ENCODE measurements around the gene ADRM1.

ADRM1 gene

GRCh38 chr20:62272200-62272599, 30.6 kb upstream of the ADRM1 start:
- Mint-ChIP-seq H3K27me3 (no peaks in the 10 kb centered on the region), H3K4me3 (no peak overlapping the region), H3K27ac (peak overlapping the region in 1 of 2 donors; percentile 74), H3K9me3 (no peaks in the 10 kb centered on the region), H3K4me1 (no peaks in the 10 kb centered on the region)
- DNase-seq = no peak
- no peak for ATAC-seq

- no peak for DNase-seq
- Mint-ChIP-seq H3K4me1 (no peaks in the 10 kb centered on the region), H3K27me3 (no peaks in the 10 kb centered on the region), H3K9me3 (no peaks in the 10 kb centered on the region), H3K4me3 (no peak overlapping the region), H3K27ac (no peak overlapping the region)
- no peak for ATAC-seq
These were observed 29.4 kb upstream of the ADRM1 start for GRCh38 chr20:62273416-62273815.

GRCh38 chr20:62274332-62274950, 28.4 kb upstream of the ADRM1 start:
- H3K4me1 Mint-ChIP-seq = no peaks in the 10 kb centered on the region
- DNase-seq (no peak), ATAC-seq (no peak)
- no peak overlapping the region for H3K4me3 Mint-ChIP-seq
- no peaks in the 10 kb centered on the region for H3K27me3 Mint-ChIP-seq
- no peaks in the 10 kb centered on the region for H3K9me3 Mint-ChIP-seq
- peak overlapping the region in 1 of 2 donors; percentile 63 for H3K27ac Mint-ChIP-seq

- Mint-ChIP-seq H3K9me3 (no peaks in the 10 kb centered on the region), H3K4me3 (no peak overlapping the region), H3K4me1 (no peaks in the 10 kb centered on the region), H3K27me3 (no peaks in the 10 kb centered on the region), H3K27ac (no peak overlapping the region)
- DNase-seq (no peak), ATAC-seq (no peak)
These were observed 27.6 kb upstream of the ADRM1 start for GRCh38 chr20:62275219-62275618.

GRCh38 chr20:62276439-62276838, 26.4 kb upstream of the ADRM1 start:
- Mint-ChIP-seq H3K4me3 (no peak overlapping the region), H3K27ac (no peak overlapping the region), H3K4me1 (no peaks in the 10 kb centered on the region), H3K27me3 (no peaks in the 10 kb centered on the region), H3K9me3 (no peaks in the 10 kb centered on the region)
- DNase-seq (no peak), ATAC-seq (no peak)

- ATAC-seq (no peak), DNase-seq (no peak)
- no peaks in the 10 kb centered on the region for H3K27me3 Mint-ChIP-seq
- H3K9me3 Mint-ChIP-seq = no peaks in the 10 kb centered on the region
- H3K4me3 Mint-ChIP-seq = no peak overlapping the region
- H3K27ac Mint-ChIP-seq = no peak overlapping the region
- no peaks in the 10 kb centered on the region for H3K4me1 Mint-ChIP-seq
These were observed 25.5 kb upstream of the ADRM1 start for GRCh38 chr20:62277253-62277652.

- H3K4me3 Mint-ChIP-seq = no peak overlapping the region
- DNase-seq (no peak), ATAC-seq (no peak)
- no peaks in the 10 kb centered on the region for H3K4me1 Mint-ChIP-seq
- H3K9me3 Mint-ChIP-seq = no peaks in the 10 kb centered on the region
- no peak overlapping the region for H3K27ac Mint-ChIP-seq
- no peaks in the 10 kb centered on the region for H3K27me3 Mint-ChIP-seq
These were observed 22.5 kb upstream of the ADRM1 start for GRCh38 chr20:62280303-62280702.

- Mint-ChIP-seq H3K4me1 (no peaks in the 10 kb centered on the region), H3K9me3 (no peaks in the 10 kb centered on the region), H3K27me3 (no peaks in the 10 kb centered on the region), H3K27ac (peak overlapping the region in 1 of 2 donors; percentile 48), H3K4me3 (no peak overlapping the region)
- DNase-seq = no peak
- no peak for ATAC-seq
These were observed 21.4 kb upstream of the ADRM1 start for GRCh38 chr20:62281161-62281933.

- H3K27me3 Mint-ChIP-seq = no peaks in the 10 kb centered on the region
- no peak for ATAC-seq
- DNase-seq = no peak
- no peaks in the 10 kb centered on the region for H3K9me3 Mint-ChIP-seq
- no peak overlapping the region for H3K27ac Mint-ChIP-seq
- H3K4me3 Mint-ChIP-seq = no peak overlapping the region
- H3K4me1 Mint-ChIP-seq = no peaks in the 10 kb centered on the region
These were observed 20.7 kb upstream of the ADRM1 start for GRCh38 chr20:62282103-62282502.

GRCh38 chr20:62282877-62283503, 19.8 kb upstream of the ADRM1 start:
- no peak overlapping the region for H3K27ac Mint-ChIP-seq
- H3K4me1 Mint-ChIP-seq = no peaks in the 10 kb centered on the region
- H3K9me3 Mint-ChIP-seq = no peaks in the 10 kb centered on the region
- DNase-seq (no peak), ATAC-seq (no peak)
- H3K27me3 Mint-ChIP-seq = no peaks in the 10 kb centered on the region
- no peak overlapping the region for H3K4me3 Mint-ChIP-seq

GRCh38 chr20:62284448-62284847, 18.3 kb upstream of the ADRM1 start:
- ATAC-seq = no peak
- Mint-ChIP-seq H3K27ac (no peak overlapping the region), H3K27me3 (no peaks in the 10 kb centered on the region), H3K4me3 (no peak overlapping the region), H3K4me1 (no peaks in the 10 kb centered on the region), H3K9me3 (no peaks in the 10 kb centered on the region)
- no peak for DNase-seq

GRCh38 chr20:62285151-62285550, 17.6 kb upstream of the ADRM1 start:
- no peaks in the 10 kb centered on the region for H3K27me3 Mint-ChIP-seq
- no peak overlapping the region for H3K27ac Mint-ChIP-seq
- no peak for DNase-seq
- no peak for ATAC-seq
- no peaks in the 10 kb centered on the region for H3K4me1 Mint-ChIP-seq
- H3K4me3 Mint-ChIP-seq = no peak overlapping the region
- no peaks in the 10 kb centered on the region for H3K9me3 Mint-ChIP-seq

GRCh38 chr20:62285722-62286121, 17.1 kb upstream of the ADRM1 start:
- Mint-ChIP-seq H3K27me3 (no peaks in the 10 kb centered on the region), H3K9me3 (no peaks in the 10 kb centered on the region), H3K27ac (peak overlapping the region in 1 of 2 donors; percentile 71), H3K4me3 (no peak overlapping the region), H3K4me1 (no peaks in the 10 kb centered on the region)
- no peak for ATAC-seq
- no peak for DNase-seq

GRCh38 chr20:62286493-62287064, 16.2 kb upstream of the ADRM1 start:
- no peak for ATAC-seq
- no peaks in the 10 kb centered on the region for H3K27me3 Mint-ChIP-seq
- no peak overlapping the region for H3K4me3 Mint-ChIP-seq
- no peak overlapping the region for H3K27ac Mint-ChIP-seq
- no peaks in the 10 kb centered on the region for H3K9me3 Mint-ChIP-seq
- H3K4me1 Mint-ChIP-seq = no peaks in the 10 kb centered on the region
- no peak for DNase-seq

GRCh38 chr20:62287129-62287528, 15.7 kb upstream of the ADRM1 start:
- Mint-ChIP-seq H3K9me3 (no peaks in the 10 kb centered on the region), H3K4me3 (no peak overlapping the region)

More at GRCh38 chr20:62287129-62287528, 15.7 kb upstream of the ADRM1 start:
- Mint-ChIP-seq H3K27ac (no peak overlapping the region), H3K4me1 (no peaks in the 10 kb centered on the region), H3K27me3 (no peaks in the 10 kb centered on the region)
- ATAC-seq (no peak), DNase-seq (no peak)

Data from stimulated activated naive CD8-positive, alpha-beta T cell treated with anti-CD3 and anti-CD28 coated beads, Interleukin-15, amount 100 ng/mL, for 72 hours (primary cell).